Thoracic aorta (tissue), 2 donors: ENCODE data around the gene PRRG3. TPM values are rescaled to one million over a fixed set of nuclear protein-coding genes. Genes with fewer than 3 reads are reported as not detected.
"Not testable (repeated sequence)": the region's sequence is repeated elsewhere in the genome, so short reads cannot be mapped to it uniquely, and the experiment has no call there.

Experiments used
- ATAC-seq: fragments of 150-250 bp; one replicate; pipeline ENCODE4 v1.8.0; 2017; ENCODE audit warnings: low read depth; ENCODE audit not compliant: insufficient number of reproducible peaks, low FRiP score
- DNase-seq: peaks from one replicate; pipeline ENCODE4 v3.0.0-alpha.2; 2020; ENCODE audit warnings: low spot score
- H3K27ac ChIP-seq, 2 donors: fragments of 200-600 bp; sonication (generic); 1 replicate in 1 of 2; 2 replicates in 1 of 2; pipeline ENCODE4 v1.5.1; 2016; ENCODE audit warnings: mild to moderate bottlenecking in 2 of 2, moderate library complexity in 2 of 2
- H3K27me3 ChIP-seq: fragments of 200-600 bp; sonication (generic); replicated peaks from 2 replicates; pipeline ENCODE4 v1.6.0; 2016; ENCODE audit warnings: mild to moderate bottlenecking; ENCODE audit not compliant: insufficient read depth
- H3K36me3 ChIP-seq: fragments of 200-600 bp; sonication (generic); one replicate; pipeline ENCODE4 v1.5.1; 2016
- H3K4me1 ChIP-seq, 2 donors: fragments of 200-600 bp; sonication (generic); 1 replicate in 1 of 2; 2 replicates in 1 of 2; pipeline versions ENCODE4 v1.5.1 to v1.6.0; 2016; ENCODE audit warnings: low read depth in 2 of 2, mild to moderate bottlenecking in 1 of 2; ENCODE audit not compliant: control insufficient read depth in 1 of 2
- H3K4me3 ChIP-seq: fragments of 200-600 bp; sonication (generic); 2 replicates; pipeline ENCODE4 v1.5.1; 2016; ENCODE audit warnings: mild to moderate bottlenecking
- H3K9me3 ChIP-seq: fragments of 200-600 bp; sonication (generic); 2 replicates; pipeline ENCODE4 v1.5.1; 2016
- total RNA-seq, 2 donors: library from RNA; depleted of rRNA; stranded (reverse); fragments of >200 nt; gene quantifications; one replicate each; pipeline versions ENCODE4 v1.1.0 to v1.2.3, GENCODE V29; 2016
- TF ChIP-seq, protein P1 (sequence below): fragments of 200-600 bp; sonication (generic); IDR thresholded peaks from one replicate; pipeline ENCODE4 v1.5.1; 2019; ENCODE audit warnings: antibody characterized with exemption

Gene PRRG3
- total RNA-seq, 2 donors from 2014 or later, result 0.14 to 0.27 TPM

DNA sequence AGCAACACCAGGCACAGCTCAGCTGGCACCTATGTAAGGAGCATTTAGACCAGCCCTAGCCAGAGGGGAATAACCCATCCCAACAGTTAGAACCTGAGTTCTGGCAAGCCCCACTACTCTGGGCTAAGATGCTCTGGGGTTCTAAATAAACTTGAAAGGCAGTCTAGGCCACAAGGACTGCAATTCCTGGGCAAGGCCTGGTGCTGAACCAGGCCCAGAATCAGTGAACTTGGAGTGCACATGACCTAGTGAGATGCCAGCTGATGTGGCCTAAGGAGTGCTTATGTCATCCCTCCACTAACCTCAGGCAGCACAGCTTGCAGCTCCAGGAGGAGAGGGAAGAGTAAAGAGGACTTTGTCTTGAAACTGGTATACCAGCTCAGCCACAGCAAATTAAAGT lies 7.6 kb upstream of the PRRG3 start:
- DNase-seq (no peak), ATAC-seq (no peak)
- Histone ChIP-seq H3K9me3 (no peaks in the 10 kb centered on the region), H3K27me3 (no peaks in the 10 kb centered on the region), H3K27ac (no peak overlapping the region), H3K36me3 (no peaks in the 10 kb centered on the region), H3K4me3 (no peak overlapping the region), H3K4me1 (no peaks in the 10 kb centered on the region)
- TF ChIP-seq, protein P1, sequence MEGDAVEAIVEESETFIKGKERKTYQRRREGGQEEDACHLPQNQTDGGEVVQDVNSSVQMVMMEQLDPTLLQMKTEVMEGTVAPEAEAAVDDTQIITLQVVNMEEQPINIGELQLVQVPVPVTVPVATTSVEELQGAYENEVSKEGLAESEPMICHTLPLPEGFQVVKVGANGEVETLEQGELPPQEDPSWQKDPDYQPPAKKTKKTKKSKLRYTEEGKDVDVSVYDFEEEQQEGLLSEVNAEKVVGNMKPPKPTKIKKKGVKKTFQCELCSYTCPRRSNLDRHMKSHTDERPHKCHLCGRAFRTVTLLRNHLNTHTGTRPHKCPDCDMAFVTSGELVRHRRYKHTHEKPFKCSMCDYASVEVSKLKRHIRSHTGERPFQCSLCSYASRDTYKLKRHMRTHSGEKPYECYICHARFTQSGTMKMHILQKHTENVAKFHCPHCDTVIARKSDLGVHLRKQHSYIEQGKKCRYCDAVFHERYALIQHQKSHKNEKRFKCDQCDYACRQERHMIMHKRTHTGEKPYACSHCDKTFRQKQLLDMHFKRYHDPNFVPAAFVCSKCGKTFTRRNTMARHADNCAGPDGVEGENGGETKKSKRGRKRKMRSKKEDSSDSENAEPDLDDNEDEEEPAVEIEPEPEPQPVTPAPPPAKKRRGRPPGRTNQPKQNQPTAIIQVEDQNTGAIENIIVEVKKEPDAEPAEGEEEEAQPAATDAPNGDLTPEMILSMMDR, result no peak

DNA sequence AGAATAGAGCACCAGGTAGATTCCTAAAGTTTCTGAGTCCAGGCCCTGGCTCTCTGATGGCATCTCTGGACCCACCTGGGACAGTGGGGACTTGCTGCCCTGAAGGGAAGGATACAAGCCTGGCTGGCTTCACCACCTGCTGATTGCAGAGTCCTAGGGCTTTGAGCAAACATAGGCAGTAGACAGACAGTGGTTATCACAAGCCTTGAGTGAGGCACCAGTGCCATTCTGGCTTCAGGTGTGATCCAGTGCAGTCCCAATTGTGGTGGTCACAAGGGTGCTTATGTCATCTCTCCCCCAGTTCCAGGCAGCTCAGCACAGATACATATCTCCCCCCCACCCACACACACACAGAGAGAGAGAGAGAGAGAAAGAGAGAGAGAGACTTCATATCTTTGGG lies 6.6 kb upstream of the PRRG3 start:
- no peaks in the 10 kb centered on the region for H3K27me3 ChIP-seq
- DNase-seq (no peak), ATAC-seq (no peak)
- TF ChIP-seq, protein P1, result no peak
- no peaks in the 10 kb centered on the region for H3K9me3 ChIP-seq
- H3K27ac ChIP-seq, result no peak overlapping the region
- no peak overlapping the region for H3K4me3 ChIP-seq
- H3K36me3 ChIP-seq, result no peaks in the 10 kb centered on the region
- no peaks in the 10 kb centered on the region for H3K4me1 ChIP-seq

DNA sequence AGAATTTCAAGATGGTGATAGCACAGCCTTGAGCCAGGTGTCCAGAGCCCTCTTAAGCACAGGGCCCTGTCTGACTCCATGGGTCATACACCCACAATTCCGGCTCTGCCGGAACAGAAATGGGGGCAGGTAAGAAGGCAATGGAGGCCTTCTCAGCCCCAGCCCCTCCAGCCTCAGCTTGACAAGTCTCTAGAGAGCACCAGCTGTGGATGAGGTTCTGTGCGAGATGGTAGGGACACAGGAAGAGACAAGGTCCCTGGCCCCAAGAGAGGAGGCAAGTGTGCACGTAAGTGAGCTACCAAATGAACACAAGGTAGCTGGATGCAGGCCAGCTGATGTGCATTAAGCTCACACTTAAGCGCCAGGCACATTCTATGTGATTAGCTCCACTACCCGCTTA lies 2.4 kb upstream of the PRRG3 start:
- H3K4me3 ChIP-seq, result no peak overlapping the region
- DNase-seq (no peak), ATAC-seq (no peak)
- no peak overlapping the region for H3K27ac ChIP-seq
- no peaks in the 10 kb centered on the region for H3K27me3 ChIP-seq
- no peaks in the 10 kb centered on the region for H3K9me3 ChIP-seq
- H3K36me3 ChIP-seq, result no peaks in the 10 kb centered on the region
- TF ChIP-seq, protein P1, result no peak
- H3K4me1 ChIP-seq, result no peaks in the 10 kb centered on the region

DNA sequence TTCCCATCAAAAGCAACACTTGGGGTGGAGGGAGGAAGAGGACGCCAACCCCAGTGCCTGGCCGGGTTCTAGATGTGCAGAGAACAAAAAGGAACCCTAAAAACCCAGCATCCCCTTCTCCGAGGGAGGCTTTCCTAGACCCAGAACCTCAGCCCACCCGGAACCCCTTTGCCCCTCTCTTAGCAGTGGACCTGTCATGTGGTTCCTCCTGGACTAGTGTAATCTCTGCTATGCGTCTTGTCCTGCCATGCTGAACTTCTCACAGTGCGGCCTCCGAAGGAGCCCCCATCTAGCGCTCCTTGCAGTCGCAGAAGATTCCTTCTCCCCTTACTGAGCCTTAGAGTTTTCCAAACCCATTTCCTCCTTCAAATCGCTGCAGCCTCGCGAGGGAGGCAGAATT lies 1.1 kb upstream of the PRRG3 start:
- no peaks in the 10 kb centered on the region for H3K9me3 ChIP-seq
- TF ChIP-seq, protein P1, result no peak
- H3K4me1 ChIP-seq, result no peaks in the 10 kb centered on the region
- DNase-seq (no peak), ATAC-seq (no peak)
- no peak overlapping the region for H3K27ac ChIP-seq
- no peak overlapping the region for H3K4me3 ChIP-seq
- no peaks in the 10 kb centered on the region for H3K36me3 ChIP-seq
- no peaks in the 10 kb centered on the region for H3K27me3 ChIP-seq

DNA sequence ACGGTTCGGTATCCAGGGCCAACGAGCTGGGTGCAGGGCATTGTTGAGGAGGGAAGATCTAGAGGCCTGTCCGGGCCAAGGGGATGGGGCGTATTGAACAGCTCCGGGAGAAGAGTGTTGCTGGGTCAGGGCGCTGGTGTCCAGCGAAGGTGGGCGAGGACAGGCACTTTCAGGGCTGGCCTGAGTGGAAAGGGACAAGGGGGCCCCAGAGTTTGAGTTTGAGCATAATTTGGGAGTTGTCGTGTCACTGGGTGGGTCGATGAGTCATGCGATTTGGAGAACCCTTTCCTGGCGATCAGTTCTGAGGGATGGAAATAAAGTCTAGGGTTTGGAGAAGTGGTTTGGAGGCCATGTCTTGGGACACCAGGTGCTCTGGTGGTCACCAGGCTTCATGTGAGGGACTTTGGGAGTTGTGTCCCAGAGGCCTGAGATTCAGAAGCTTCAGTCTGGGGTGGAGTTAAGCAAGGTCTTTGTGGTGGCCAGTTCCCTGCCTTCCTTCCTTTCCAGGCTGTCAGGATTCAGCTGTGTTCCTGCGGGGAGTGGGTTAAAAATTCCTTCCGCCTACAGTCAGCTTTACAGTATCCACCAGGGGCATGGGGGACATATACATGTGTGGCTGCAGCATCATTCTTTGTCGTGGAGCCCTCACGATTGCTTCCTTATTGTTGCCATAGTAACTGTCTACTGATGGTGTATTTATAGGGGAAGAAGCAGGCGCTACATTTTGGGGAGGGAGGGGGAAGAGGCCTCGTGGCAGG lies 504 bp downstream of the PRRG3 start:
- Histone ChIP-seq H3K27me3 (no peaks in the 10 kb centered on the region), H3K27ac (no peak overlapping the region), H3K9me3 (no peaks in the 10 kb centered on the region), H3K36me3 (no peaks in the 10 kb centered on the region), H3K4me1 (no peaks in the 10 kb centered on the region), H3K4me3 (no peak overlapping the region)
- ATAC-seq (no peak), DNase-seq (no peak)
- TF ChIP-seq, protein P1, result no peak

DNA sequence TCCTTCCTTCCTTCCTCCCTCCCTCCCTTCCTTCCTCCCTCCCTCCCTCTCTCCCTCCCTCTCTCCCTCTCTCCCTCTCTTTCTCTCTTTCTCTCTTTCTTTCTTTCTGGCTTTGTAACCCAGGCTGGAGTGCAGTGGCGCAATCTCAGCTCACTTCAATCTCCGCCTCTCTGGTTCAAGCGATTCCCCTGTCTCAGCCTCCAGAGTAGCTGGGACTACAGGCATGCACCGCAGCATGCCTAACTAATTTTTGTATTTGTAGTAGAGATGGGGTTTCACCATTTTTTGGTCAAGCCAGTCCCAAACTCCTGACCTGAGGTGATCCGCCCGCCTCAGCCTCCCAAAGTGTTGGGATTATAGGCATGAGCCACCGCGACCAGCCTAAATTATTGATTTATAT lies 1.8 kb downstream of the PRRG3 start:
- ATAC-seq, DNase-seq, H3K36me3 ChIP-seq, H3K4me3 ChIP-seq, H3K4me1 ChIP-seq, H3K27me3 ChIP-seq, H3K27ac ChIP-seq, H3K9me3 ChIP-seq: not testable (repeated sequence)
